GM12878 (cell line): ENCODE data around the gene FDX2.

ENCODE experiments used
- BMI1 ChIP-seq: fragments of 450-650 bp; IDR thresholded peaks from 2 replicates; pipeline ENCODE4 v1.6.1; 2016; ENCODE audit warnings: mild to moderate bottlenecking, moderate library complexity, borderline replicate concordance
- CREB1 ChIP-seq: IDR thresholded peaks from 2 replicates; pipeline ENCODE4 v1.6.1; 2012; ENCODE audit warnings: low read depth, mild to moderate bottlenecking, inconsistent platforms
- EZH2 ChIP-seq: IDR thresholded peaks from 2 replicates; pipeline ENCODE4 v1.6.1; 2012; ENCODE audit warnings: low read depth, mild to moderate bottlenecking, control low read depth, inconsistent platforms, low read length, borderline replicate concordance; ENCODE audit not compliant: control insufficient read depth
- GABPA ChIP-seq: IDR thresholded peaks from 2 replicates; pipeline ENCODE4 v1.6.1; 2014; ENCODE audit warnings: antibody characterized with exemption, low read depth, mild to moderate bottlenecking, inconsistent platforms
- JUND ChIP-seq: IDR thresholded peaks from 2 replicates; pipeline ENCODE4 v1.6.1; 2012; ENCODE audit warnings: low read depth, mild to moderate bottlenecking, low read length, improper control_type of control experiment, moderate library complexity
- MXI1 ChIP-seq: fragments of 150-350 bp; IDR thresholded peaks from 2 replicates; pipeline ENCODE4 v1.6.1; 2011; ENCODE audit warnings: low read depth, mild to moderate bottlenecking, inconsistent platforms, low read length, improper control_type of control experiment
- NR2C2 ChIP-seq: IDR thresholded peaks from 2 replicates; pipeline ENCODE4 v1.6.1; 2011; ENCODE audit warnings: borderline replicate concordance, low read depth; ENCODE audit not compliant: control insufficient read depth, insufficient read length
- POLR2A ChIP-seq: IDR thresholded peaks from 2 replicates; pipeline ENCODE4 v1.6.1; 2011; ENCODE audit warnings: low read depth, mild to moderate bottlenecking, low read length
- POLR2AphosphoS5 ChIP-seq: IDR thresholded peaks from 2 replicates; pipeline ENCODE4 v1.6.1; 2011; ENCODE audit warnings: mild to moderate bottlenecking, low read length, inconsistent platforms
- RAD21 ChIP-seq: IDR thresholded peaks from 2 replicates; pipeline ENCODE4 v1.6.1; 2011; ENCODE audit warnings: mild to moderate bottlenecking, low read depth, low read length, moderate library complexity; ENCODE audit not compliant: insufficient read depth
- SUZ12 ChIP-seq: fragments of 200-600 bp; sonication (generic); IDR thresholded peaks from one replicate; pipeline ENCODE4 v1.6.1; 2018; ENCODE audit warnings: antibody characterized with exemption, mild to moderate bottlenecking; ENCODE audit not compliant: unreplicated experiment
- TAF1 ChIP-seq: IDR thresholded peaks from 2 replicates; pipeline ENCODE4 v1.6.1; 2011; ENCODE audit warnings: mild to moderate bottlenecking, low read depth, low read length, borderline replicate concordance
- ZNF24 ChIP-seq: fragments of 450-650 bp; IDR thresholded peaks from 2 replicates; pipeline ENCODE4 v1.6.1; 2017; ENCODE audit warnings: antibody characterized with exemption, mild to moderate bottlenecking
- TF ChIP-seq, protein P1 (sequence below), 3 experiments: IDR thresholded peaks in 2 of 3; conservative IDR thresholded peaks in 1 of 3; 2 replicates each; pipeline ENCODE4 v1.5.1; 2011; ENCODE audit warnings: low read depth in 3 of 3, low read length in 3 of 3, mild to moderate bottlenecking in 3 of 3, control low read depth in 2 of 3, moderate library complexity in 2 of 3, inconsistent platforms in 1 of 3, mixed read lengths in 1 of 3; ENCODE audit not compliant: control insufficient read depth in 2 of 3, insufficient read depth in 1 of 3; ENCODE audit errors: extremely low read depth in 1 of 3

DNA sequence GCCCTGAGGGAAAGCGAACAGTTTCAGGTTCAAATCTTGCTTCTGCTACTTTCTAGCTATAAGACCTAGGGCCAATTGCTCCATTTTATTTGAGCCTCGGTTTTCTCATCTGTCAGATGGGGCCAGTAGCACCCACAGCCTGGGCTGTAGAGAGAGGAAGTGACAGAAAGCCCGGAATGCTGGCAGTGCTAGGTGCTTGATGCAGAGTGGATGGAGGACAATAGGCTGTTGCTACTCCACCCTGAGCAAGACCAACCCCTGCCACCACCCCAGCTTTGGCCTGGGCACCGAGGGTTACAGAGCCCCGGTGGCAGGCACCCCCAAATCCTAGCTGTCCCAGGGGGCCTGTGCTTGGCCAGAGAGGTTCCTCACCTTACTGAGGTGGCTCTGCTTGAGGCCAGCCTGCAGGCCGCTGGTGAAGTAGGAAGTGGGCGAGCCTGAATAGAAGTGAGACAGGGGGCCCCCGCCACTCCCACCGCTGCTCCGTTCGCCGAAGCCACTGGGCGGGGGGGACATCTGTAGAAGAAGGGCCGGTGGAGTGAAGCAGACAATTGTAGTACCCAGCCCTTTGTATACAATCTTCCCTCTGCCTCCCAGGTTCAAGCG is 2.1 kb upstream of the FDX2 start:
- TF ChIP-seq GABPA: no peak
- TF ChIP-seq, protein P1, sequence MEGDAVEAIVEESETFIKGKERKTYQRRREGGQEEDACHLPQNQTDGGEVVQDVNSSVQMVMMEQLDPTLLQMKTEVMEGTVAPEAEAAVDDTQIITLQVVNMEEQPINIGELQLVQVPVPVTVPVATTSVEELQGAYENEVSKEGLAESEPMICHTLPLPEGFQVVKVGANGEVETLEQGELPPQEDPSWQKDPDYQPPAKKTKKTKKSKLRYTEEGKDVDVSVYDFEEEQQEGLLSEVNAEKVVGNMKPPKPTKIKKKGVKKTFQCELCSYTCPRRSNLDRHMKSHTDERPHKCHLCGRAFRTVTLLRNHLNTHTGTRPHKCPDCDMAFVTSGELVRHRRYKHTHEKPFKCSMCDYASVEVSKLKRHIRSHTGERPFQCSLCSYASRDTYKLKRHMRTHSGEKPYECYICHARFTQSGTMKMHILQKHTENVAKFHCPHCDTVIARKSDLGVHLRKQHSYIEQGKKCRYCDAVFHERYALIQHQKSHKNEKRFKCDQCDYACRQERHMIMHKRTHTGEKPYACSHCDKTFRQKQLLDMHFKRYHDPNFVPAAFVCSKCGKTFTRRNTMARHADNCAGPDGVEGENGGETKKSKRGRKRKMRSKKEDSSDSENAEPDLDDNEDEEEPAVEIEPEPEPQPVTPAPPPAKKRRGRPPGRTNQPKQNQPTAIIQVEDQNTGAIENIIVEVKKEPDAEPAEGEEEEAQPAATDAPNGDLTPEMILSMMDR (IDR thresholded peaks at IDR 0.05 in 2 of 3, conservative IDR thresholded peaks at IDR 0.05 in 1 of 3; ENCODE audit: control insufficient read depth in 2 of 3, extremely low read depth in 1 of 3, insufficient read depth in 1 of 3, low read depth in 3 of 3, low read length in 3 of 3): no peak
- TF ChIP-seq POLR2A: no peak
- TF ChIP-seq EZH2: no peak
- no peak for TF ChIP-seq ZNF24
- no peak for TF ChIP-seq BMI1
- TF ChIP-seq JUND: no peak
- TF ChIP-seq TAF1: no peak
- TF ChIP-seq RAD21: no peak
- TF ChIP-seq SUZ12: no peak
- TF ChIP-seq CREB1: no peak
- no peak for TF ChIP-seq NR2C2
- no peak for TF ChIP-seq POLR2AphosphoS5
- no peak for TF ChIP-seq MXI1
